Measurements from ENCODE around the gene COQ8B.

COQ8B gene

GRCh38 chr19:40690050-40690692 lies 26.5 kb downstream of the COQ8B start, which contains the start of gene NUMBL:
TSS of gene NUMBL (minus strand) at chr19:40690651. CDS start at chr19:40690483, 168 bp downstream.
- no peak for DNase-seq

DNA sequence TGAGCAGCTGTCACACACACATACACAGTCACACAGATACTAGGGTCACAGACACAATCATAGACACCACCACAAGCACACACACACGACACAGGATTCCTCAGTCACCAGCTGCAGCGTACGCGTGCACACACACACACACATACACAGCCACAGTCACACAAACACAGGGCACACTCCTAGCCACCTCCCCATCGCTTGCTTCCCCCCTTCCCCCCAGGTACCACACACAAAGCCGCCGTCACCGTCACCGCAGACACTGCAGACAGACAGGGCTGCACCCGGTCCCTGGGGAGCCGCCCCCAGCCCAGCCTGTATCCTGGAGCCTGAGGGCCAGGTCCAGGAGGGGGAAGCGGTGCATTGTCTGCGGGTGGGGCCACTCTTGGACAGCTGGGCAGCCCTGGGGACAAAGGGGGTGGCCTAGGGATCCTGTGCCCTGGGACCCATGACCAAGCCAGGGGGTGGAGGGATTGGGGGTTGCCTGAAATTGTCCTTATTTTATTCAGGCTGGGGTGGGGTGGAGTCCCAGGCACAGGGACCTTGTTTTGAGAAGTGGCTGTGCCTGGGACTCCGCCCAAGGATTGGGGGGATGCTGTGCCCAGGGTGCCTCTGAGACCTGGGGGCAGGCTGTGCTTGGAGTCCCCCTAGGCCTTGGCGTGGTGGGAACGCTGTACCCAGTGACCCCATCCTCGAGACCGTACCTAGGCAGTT lies 27.2 kb downstream of the COQ8B start:
- peak; percentile 19 for DNase-seq

GRCh38 chr19:40688987-40689338 lies 27.7 kb downstream of the COQ8B start:
- no peak for DNase-seq

- DNase-seq = no peak
Observed at GRCh38 chr19:40688309-40688708, 28.4 kb downstream of the COQ8B start.

- peak; percentile 45 for DNase-seq
Observed at GRCh38 chr19:40687525-40688016, 29.1 kb downstream of the COQ8B start.

DNA sequence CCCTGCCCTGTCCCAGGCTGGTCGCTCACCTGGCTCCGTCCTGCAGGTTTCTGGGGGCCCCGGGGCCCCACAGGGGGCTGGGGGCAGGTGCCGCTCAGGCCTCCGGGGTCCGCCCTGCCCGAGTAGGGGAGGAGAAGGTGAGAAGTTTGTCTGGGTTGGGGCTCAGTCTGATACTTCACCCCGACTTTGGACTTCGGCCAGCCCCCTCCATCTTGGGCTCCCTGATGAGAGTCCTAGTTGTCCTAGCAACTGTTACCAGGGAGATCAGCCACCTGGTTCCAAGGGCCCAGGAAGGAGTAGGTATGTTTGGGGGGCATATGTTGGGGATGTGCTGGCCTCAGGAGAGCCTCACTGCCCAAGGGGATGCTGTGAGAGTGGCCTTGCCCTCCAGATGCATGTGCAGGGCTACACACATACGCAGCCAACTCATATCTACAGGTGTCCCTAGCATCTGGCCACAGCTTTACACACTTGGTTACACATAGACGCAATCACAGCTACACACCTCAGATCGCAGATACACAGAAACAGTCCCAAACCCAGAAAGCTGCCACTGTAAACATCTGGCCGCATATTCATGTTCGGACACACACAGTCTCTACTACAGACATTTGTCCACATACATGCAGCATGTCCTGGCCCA lies 29.7 kb downstream of the COQ8B start:
- no peak for DNase-seq

DNA sequence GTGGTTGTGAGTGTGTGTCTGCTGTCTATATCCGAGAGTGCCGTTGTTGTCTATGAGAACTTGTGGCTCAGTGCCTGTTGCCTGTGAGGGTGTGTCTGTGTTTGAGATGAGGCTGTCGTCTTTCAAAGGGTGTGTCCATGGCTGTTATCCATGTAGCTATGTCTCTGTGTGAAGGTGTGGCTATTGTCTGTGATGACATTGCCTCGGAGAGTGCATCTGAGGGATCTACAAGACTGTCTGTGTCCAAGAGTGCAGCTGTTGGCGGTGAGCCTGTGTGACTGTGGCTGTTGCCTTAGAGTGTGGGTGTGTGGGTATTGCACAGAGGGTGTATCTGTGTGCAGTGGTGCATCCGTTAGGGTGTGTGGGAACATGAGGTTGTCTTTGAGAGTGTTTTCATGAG lies 31.1 kb downstream of the COQ8B start:
- no peak for DNase-seq

- no peak for DNase-seq
Observed at GRCh38 chr19:40685016-40685526, 31.6 kb downstream of the COQ8B start.

- no peak for DNase-seq
Observed at GRCh38 chr19:40684280-40684679, 32.4 kb downstream of the COQ8B start.

DNA sequence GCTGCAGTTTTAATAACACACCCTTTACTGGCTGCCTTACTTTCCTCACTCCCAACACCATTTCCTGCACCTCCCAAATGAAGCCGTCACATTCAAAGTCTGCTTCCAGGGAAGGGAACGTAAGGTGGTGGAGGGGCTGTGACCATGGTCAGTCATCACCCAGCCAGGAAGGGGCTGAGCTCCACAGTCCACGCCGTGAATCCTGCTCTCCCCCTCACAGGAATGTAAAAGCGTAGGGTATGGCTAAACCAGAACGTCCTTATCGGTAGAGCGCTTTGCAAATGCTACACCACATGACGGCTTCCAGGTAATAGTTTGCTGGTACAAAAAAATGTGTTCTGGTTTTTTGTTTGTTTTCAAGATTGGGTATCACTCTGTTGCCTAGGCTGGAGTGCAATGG lies 33.2 kb downstream of the COQ8B start:
- DNase-seq = no peak

DNA sequence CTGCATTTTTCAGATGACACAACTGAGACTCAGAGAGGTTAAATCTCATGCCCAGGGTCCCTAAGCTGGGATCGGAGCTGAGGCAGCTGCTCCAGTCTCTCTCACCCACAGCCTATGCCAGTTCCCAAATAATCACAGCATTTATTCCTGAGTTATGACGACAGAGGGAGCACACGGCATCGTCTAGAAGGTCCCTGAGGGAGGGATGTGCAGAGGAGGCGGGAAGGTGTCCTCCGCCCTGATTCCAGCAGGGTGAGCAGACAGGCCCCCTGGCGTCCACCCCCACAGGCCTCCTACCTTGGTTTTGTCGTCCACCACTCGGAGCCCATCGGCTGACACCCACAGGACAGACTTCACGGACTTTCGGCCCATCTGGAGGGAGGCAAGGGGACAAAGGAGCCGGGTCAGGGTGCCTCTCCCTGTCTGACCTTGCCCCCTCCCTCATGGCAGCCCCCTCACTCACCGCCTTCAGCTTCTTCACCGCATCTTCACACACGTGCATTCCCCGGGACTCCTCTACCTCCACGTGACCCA lies 34.2 kb downstream of the COQ8B start:
- no peak for DNase-seq

GRCh38 chr19:40681039-40681438 lies 35.6 kb downstream of the COQ8B start:
- DNase-seq = no peak

GRCh38 chr19:40677156-40677555 lies 39.5 kb downstream of the COQ8B start:
- no peak for DNase-seq

DNA sequence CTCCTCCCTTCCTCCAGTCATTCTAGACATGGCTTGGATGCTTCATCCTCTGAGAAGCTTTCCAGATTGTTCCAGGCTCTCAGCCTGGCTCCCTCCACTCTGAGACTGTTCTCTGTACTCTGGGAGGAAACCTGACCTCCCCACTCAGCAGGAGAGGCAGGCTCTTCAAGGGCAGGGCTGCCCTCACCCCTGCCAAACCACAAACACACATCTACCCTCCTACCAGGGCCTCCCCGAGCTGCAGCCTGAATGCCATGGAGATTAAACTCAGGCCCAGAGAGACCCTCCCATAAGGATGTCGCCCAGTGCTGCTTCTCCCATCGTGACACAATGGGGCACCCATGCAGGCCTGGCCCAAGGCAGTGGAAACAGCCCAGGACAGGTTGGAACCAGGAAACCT lies 42.4 kb downstream of the COQ8B start:
- DNase-seq = no peak

DNA sequence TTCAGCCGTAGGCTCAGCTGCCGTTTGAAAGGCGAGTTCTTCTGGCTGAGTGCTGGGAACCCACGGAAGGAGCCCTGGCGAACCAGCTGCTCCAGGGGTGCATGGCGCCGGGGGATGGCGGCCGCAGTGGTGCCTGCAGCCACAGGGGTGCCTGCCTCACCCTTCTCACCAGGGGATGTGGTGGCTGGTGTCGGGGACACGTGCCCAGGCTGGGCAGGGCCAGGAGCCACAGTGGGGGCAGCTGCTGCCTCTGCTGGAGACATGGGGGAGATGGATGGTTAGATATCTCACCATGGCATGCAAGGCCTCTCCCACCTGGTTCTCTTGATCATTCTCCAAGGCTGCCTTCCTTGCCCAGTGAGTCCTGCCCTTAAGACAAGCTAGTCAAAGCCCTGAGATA lies 43.3 kb downstream of the COQ8B start:
- no peak for DNase-seq

- no peak for DNase-seq
Observed at GRCh38 chr19:40672573-40673299, 44.0 kb downstream of the COQ8B start.

DNA sequence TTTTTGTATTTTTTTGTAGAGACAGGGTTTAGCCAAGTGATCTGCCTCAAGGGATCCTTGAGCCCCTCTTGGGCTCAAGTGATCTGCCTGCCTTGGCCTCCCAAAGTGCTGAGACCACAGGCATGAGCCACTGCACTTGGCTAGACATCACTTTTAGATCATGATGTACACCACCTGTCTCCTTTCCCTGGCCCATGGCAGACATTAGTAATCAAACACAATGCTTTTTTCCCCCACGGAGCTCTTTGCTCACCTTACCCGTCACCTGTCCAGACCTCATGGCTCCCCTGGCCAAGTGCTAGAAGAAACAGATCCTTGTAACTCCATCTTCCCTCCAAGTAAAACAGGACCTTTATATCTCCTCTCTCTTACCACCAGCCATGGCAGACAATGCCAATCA lies 44.6 kb downstream of the COQ8B start:
- no peak for DNase-seq

DNA sequence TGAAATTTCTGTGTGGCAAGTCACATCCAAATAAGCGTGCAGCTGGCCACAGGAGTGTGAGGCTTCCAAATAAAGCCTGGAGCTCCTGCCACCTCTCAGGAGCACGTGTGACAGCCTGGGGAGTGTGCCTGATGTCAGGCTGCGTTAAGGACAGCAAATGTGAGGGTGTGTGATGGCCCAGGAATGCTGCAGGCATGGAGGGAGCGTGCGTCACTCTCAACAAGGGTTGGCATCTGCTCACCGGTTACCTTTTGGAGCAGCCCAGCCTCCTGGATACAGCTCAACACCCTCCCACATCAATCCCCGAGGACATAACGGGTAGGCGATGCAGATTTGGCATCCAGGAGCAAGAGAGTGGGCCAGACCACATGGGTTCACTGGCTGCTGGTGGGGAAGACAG lies 45.3 kb downstream of the COQ8B start:
- DNase-seq = no peak

GRCh38 chr19:40668991-40669614 lies 47.6 kb downstream of the COQ8B start:
- no peak for DNase-seq

DNA sequence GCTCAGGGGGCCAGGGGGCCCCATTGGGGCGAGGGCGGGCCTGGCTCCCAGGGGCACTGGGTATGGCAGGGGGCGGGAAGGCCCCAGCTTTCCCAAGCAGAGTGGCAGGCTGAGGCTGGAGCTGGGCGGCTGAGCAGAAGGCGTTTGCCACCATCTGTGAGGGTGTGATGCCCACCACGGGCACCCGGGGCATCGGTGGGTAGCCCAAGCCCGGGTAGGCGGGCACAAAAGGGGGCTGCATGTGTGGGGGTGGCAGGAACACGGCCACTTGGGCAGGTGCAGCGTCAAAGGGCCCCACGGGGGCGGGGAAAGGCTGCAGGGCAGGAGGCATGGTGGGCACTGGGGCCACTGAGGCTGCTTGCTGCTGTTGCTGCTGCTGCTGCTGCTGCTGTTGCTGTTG lies 49.1 kb downstream of the COQ8B start:
- DNase-seq = no peak

- DNase-seq = no peak
Observed at GRCh38 chr19:40666803-40667438, 49.8 kb downstream of the COQ8B start.
